Measurements from ENCODE around the gene MINDY4.
"Not testable (repeated sequence)": the region's sequence is repeated elsewhere in the genome, so short reads cannot be mapped to it uniquely, and the experiment has no call there.

Gene MINDY4

DNA sequence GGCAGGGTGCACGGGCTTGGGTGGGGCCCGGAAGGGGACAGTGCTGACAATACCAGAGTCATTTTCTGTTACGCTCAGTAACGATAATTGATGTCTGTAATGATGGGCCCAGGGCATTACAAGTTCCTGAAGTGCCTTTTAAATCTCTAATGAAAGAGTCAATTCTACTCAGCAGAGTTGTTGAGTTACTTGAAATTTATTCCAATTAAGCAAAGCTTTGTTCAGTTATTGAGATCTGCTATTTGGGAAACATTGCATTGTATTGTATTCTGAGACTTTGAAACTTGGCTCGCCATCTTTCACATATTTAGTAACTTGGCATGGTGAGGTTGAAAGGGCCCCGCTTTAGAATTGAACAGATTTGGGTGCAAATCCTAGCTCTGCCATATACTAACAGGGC lies 34.7 kb downstream of the MINDY4 start:
- no peak for DNase-seq

DNA sequence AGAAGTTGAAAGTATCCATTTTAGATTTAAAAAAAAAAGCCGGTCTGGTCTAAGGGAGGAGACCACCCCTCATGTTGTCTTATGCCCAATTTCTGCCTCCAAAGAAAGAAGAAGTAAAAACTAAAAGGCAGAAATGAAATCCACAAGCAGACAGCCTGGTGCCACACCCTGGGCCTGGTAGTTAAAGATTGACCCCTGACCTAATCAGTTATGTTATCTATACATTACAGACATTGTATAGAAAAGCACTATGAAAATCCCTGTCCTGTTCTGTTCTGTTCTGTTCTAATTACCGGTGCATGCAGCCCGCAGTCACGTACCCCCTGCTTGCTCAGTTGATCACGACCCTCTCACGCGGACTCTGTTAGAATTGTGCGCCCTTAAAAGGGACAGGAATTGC lies 36.3 kb downstream of the MINDY4 start:
- DNase-seq, result not testable (repeated sequence)

DNA sequence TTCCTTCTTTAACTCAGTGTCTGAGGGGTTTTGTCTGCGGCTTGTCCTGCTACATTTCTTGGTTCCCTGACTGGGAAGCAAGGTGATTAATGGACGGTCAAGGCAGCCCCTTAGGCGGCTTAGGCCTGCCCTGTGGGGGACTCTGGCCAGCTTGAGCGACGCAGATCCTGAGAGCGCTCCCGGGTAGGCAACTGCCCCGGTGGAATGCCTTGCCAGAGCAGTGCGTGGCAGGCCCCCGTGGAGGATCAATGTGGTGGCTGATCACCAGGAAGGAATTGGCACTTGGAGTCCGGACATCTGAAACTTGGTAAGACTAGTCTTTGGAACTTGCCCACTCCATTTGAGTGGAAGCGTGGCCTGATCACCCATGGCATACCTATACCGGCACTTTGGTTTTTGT lies 36.7 kb downstream of the MINDY4 start:
- not testable (repeated sequence) for DNase-seq

DNA sequence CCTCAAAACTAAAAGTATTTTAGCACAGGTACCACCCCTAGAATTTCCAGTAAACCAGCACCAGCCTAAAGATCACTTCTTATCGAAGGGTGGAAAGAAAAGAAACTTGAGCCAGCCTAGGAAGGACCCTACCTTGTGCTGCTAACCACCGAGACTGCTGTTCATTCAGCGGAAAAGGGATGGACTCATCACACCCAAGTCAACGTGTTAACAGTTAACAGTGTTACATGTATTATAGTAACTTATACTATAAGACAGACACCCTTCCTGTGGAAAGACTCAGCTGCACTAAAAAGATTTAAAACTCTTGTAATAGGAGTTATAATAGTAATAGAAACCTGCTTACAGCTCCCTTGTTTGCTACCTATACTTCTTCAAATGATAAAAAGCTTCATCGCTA lies 39.8 kb downstream of the MINDY4 start:
- DNase-seq, result no peak

DNA sequence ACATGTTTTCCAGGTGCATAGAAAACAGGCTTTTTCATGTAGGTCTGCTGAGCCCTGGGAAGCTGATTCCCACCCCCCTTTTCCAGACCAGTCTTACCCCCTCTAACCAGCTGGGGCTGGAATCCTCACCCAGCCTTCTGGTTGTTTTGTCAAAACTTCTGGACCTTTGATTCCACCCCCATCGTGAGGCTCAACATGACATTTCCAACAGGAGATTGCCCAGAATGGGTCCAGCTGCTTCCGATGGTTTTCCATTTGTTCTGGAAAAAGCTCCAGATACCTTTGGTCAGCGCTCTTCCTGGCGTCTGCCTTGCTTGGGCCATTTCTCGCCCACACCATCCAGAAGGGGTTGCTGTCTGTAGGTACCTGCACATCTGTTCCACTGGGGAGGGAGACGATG lies 41.5 kb downstream of the MINDY4 start:
- DNase-seq, result no peak

DNA sequence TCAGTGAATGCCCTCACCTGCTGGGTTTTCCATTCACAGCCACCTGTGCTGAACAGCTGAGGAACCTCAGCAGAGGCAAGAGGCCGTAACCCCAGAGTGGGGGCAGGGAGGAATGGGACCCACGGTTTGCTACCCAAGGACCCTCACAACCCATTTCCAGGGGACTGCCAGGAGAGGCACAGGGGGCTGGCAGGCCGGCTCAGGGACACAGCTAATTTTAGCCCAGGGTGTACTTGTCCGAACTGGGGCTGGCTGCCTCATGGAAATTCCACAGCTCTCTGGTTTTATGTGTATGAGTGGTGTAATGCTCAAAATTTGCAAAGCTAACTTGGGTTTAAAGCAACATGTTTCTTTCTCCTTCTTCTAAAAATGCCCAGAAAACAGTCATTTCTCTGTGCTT lies 42.2 kb downstream of the MINDY4 start:
- DNase-seq, result no peak

DNA sequence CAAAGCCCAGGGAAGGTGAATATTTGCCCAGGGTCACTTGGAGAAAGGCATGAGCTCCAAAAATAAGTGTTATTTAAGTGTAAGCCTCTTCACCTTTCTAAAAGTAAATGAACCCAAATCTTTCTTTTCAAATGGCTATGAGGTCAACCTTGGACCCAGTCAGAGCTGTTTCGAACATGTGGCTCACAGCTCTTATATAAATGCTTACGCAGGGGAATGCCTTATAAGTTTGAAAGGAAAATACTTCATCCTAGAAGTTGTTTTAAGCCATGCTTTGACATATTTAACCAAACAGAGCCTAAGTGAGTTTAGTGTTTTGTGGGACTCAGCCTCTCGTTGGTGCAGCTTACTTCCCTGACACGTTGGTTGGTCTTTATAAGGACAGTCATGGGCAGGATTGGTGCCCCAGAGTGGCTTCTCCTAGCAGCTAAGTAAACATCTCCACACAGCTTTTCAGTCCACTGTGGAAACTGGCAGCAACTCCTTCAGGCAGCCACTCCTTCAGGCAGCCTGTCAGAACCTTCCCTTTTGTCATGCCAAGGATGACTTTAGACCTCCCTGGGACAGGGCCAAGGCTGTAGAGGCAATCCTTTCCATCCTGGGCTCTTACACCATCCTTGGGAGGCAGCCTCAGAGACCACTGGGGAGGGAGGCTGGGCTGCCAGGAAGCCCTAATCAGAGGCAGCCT lies 43.6 kb downstream of the MINDY4 start:
- no peak for DNase-seq

DNA sequence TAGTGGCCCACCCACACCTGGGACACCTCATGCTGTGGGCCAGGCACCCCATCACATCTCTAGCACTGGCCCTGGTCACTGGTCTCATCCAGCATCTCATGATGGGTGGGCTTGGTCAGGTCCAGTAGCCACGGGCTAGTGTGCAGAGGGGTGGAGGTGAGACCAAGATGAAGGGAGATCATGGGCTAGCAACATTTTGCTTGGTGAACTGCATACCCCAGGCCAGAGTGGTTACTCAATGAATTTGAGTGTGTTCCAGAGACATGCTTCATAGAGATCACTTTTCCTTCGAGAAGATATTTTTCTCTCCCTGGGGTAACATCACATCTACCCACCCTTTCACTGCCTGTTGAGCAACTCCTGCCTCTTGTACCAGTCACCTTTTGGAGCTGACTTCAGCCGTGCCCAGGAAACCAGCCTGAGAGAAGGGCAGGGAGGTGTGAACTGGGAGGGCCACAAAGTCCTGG lies 44.2 kb downstream of the MINDY4 start:
- no peak for DNase-seq

DNA sequence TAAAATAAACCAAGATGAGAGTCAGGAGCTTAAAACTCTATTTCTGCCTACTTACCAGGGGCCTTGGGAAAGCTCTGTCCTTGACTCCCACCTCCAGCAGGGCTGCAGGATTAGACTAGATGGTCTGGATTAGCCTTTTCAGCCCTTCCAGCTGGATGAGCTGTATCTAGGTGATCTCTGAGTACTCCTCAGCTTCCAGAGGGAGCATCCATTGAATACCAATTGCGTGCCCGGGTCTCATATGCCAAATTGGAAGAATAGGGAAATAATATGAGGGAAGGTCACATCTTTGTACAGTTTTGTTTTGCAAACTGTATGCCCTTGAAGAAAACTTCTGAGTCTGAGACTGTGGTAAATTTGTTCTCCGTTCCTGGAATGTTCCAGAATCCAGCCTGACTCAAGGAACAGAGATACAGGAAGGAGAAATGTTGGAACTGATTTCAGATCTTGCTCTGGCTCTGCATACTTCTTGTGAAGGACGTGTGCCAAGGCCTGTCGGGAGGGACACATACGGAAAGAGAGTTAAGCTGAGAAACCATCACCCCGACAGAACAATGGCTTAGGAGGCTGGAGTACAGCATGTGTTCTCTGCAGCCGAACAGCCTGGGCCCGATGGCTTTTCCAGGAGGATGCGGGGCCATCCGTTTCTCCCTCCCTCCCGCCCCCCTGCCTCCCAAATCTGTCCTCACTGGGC lies 44.9 kb downstream of the MINDY4 start:
- no peak for DNase-seq

DNA sequence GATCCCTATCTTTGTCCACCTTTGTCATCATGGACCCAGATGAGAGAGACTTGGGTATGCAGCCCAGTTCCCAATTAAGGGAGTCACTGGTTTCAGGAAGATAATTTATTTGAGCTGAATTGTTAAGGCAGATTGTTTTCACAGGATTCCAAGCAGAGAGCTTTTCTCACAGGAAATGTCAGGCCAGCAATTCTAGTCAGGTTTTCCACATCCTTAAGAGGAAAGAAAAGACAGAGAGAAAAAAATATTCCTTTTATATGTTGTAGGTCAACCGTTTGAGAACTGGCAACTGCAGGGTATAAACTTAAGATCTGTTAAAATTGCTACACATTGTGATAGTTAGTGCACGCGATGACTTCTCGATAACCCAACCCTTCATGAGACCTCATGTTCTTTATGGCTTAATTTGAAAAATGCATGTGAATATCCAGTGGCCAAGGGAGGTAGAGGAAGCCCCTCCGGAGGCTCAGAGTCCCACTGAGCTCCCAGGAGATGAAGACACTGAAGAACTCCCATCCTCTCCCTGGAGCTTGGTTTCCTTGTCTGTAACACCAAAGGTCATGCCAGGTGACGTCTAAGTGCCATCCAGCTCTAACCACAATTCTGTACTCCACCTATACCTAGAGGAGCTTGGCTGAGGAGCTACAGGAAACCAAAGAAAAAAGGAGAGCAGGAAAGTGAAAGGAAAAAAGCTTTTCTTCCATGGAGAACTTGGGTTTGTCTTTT lies 45.6 kb downstream of the MINDY4 start:
- DNase-seq, result no peak

DNA sequence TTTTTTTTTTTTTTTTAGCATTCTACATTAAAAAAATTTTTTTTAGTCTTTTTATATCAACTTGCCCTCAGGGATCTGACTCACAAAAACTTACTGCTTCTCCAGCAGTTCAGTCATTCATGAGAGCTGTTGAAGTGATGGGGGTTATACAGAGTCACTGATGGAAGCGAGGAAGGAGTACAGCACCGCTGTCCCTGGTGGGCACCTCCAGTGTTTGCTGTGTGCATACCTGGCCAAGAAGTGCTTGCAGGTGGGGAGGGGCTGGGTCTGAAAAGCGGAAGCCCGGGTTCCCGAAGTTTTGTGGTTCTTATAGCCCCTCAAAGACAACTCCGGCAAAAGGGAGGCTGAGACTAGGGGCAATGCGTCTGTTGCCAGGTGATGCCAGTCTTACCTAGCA lies 46.2 kb downstream of the MINDY4 start:
- no peak for DNase-seq

DNA sequence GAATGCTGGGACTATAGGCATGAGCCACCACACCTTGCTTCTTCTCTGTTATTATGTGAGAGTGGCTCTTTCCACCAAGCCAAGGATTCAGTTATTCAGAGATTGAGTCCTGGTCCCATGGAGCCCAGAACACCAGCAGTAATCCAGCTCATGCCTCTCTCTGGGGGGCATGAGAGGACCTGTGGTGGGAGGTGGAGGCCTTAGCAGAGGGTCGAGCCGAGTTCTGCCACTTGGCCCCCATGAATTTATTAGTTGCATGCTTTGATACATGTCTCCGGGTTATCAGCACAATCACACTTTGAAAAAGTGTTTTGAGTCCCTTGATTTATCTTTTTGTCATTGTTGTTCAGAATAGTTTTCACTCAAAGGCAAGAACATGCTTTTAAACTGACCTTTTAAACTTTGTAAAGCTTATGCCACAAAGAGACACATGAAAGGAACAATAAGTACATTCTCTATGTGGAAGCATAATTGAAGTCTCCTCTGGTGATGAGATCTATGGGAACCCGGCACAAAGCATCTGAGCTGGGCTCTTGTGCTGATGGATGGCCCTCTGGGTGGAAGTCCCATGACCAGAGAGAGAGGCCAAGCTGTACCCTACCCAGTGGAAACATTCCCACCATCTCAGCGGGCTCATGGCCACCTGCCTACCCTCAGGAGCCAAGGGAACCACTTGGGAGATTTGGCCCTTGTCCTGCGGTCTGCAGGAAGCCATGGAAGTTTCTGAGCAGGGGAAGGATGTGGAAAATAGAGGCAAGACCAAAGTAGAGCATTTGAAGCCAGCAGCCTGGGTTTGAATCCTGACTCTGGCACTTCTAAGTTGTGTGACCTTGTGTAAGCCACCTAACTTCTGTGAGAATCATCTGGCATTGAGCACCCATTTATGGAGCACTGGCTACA lies 53.9 kb downstream of the MINDY4 start:
- DNase-seq, result no peak

DNA sequence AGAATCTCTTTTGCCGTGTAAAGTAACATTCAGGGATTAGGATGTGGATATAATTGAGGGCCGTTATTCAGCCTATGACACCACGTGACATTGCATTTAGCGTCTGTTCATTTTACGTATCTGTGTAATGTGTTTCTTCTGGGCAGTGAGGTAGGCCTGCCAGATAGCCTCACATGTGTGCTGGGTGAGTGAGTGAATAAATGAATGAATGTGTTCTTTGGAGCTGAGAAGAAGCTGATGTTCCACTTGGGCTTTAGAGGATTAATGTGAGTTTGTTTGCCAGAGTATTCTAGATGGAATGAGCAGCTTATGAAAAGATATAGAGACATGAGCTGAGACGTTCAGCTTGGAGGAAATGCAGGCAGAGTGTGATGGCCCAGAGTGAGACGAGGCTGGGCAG lies 55.0 kb downstream of the MINDY4 start:
- no peak for DNase-seq

DNA sequence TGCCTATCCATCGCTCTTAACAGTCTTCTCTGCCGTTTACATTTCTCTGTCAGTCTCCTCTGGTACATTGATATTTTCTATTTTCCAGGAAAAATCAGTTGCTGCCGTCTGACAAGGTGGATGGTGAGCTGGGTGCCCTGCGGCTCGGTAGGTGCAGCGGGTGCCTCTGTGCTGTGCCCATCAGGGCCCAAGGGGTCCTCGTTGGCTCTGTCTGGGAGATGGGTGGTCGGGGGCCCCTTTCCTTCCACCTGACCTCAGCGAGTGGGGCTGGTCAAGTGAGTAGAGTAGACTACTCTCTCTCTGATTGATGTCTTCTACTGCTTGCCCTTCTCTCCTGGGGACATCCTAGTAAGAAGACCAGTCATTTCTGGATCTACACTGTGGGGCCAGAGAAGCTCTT lies 57.4 kb downstream of the MINDY4 start:
- no peak for DNase-seq

DNA sequence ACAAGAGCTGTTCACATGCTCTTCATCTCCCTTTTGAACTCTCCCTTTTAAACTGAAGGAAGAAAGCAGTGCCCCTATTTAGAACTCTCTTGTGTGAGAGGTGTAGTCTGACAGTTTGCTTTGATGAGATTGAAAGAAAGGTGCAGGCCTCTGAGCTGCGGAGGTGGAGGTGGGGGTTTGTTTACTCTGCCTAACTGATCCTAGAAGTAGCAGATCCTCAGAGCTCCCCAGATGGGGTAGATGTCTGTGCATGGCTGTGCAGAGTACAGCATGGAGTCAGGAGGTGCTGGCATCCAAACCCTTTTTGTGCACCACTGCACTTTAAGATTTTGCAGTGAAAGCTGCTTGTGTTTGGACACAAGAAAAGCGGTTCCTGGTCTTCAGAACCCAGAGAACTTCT lies 58.3 kb downstream of the MINDY4 start:
- no peak for DNase-seq

DNA sequence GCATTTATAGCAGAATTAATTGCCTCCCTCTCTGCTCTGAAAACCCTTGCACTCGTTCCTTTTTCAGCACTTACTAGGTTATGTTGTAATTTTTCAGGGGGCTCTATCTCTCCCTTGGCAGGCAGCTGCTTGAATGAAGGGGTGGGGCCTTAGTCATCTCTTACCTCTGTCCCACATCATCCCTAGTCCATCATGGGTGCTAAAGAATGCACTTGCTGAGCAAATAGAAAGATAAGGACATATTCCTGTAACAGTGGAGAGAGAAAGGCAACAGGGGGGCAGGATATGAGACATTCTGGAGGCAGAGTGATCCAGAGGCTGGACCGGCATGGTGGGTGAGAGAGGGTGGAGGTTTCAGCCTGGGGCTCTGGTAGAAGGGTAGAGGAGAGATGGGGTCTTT lies 60.0 kb downstream of the MINDY4 start:
- DNase-seq, result no peak

DNA sequence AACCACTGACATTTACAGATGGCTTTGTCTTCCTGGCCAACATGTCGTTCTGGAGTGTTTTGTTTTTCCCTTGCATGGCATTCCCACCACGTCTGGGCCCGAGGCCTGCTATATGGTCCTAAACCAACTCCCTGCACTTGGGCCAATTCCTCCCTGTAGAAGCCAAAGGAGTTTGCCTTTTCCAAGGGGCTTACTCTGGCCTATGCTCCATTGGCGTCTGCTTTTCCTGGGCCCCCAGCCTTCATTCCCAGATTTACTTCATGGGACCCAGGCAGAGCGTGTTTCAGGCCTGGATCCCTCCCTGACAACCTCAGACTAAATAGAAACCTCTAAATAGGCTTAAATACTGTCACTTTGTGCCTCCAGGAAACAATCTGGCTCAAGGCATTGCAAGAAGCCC lies 60.7 kb downstream of the MINDY4 start:
- DNase-seq, result no peak

DNA sequence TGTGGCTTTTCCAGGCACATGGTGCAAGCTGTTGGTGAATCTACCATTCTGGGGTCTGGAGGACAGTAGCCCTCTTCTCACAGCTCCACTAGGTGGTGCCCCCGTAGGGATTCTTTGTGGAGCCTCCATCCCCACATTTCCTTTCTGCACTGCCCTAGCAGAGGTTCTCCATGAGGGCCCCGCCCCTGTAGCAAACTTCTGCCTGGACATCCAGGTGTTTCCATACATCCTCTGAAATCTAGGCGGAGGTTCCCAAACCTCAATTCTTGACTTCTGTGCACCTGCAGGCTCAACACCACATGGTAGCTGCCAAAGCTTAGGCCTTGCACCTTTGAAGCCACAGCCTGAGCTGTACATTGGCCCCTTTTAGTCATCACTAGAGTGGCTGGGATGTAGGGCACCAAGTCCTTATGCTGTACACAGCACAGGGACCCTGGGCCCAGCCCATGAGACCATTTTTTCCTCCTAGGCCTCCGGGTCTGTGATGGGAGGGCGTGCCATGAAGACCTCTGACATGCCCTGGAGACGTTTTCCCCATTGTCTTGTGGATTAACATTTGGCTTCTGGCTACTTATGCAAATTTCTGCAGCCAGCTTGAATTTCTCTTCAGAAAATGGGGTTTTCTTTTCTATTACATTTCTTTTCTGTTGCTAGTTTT lies 62.9 kb downstream of the MINDY4 start:
- DNase-seq, result not testable (repeated sequence)

DNA sequence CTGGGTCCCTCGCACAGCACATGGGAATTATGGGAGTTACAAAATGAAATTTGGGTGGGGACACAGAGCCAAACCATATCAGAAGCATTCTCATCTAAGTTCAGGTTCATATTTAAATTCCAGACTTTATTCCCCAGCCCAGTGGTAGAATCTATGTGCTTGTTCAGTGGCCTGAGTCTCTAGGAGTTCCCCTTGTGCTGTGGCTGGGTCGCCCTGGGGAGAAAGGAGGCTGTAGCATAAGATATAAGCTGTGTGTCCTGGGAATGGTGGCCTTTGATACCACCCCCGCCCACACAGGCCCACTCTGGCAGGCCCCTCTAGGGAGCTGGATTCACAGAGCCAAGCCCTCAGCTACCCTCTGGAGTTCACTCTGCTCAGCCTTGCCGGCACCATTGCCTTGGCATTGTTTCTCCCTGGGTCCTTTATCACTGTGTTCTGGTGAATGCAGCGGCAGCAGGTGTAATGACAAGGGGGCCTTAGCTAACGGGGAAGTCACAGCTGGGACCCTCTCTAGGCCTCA lies 64.2 kb downstream of the MINDY4 start:
- DNase-seq, result no peak

DNA sequence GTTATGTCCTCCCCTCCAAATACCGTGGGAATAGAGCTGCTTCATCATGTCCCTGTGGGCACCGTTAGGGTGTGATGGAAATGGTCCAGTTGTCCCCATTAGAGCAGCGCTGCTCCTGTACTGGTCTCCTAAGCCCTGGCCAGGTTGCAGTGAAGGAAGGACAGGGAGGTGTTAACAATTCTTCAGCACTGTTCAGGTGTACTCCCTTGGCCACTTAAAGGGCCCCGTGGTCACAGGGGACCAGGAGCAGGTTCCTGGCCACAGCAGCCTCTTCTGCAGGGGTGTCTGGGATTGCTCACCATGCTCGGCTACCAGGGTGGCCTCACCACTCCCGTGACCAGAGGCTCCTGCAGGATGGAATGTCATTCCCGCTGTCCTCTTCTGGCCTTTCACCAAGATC lies 65.8 kb downstream of the MINDY4 start:
- DNase-seq, result no peak

DNA sequence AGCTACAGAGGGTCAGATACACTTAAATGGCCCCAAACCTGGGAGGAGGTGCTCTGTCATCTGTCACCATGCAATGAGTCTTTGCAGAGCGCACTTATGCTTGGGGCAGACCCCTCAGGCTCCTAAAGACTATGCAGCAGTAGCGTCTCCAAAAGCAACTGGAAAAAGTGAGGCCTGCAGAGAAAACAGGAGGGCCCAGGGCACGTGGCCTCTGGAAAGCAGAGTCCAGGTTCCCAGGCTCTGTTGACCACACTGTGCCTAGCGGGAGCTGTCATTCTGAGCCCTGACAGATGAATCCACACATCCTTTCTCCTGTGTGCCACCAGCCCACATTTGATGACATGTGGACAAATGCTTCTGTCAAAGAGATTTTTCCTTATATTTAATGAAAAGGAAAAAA lies 66.4 kb downstream of the MINDY4 start:
- no peak for DNase-seq

DNA sequence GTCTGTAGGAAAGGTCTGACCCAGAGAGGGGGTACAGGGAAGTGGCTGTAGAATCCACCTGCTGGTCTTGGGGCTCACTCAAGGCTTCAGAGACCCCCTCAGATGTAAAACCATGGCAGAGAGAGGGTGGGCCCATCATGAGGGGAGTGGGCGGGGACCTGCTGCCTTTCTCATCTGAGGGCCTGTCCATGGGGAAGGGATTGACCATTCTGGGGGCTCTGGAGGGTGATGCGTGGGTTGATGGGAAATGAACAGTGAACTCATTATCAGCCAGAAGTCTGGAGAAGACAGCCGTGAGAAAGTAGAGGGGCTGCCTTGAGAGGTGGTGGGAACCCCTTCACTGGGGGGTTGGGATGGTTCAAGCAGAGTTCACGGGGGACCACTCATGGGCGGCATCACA lies 66.8 kb downstream of the MINDY4 start:
- no peak for DNase-seq

Measured in cerebellar nuclear complex (tissue), 1 donor.